Right renal pelvis (tissue), 4 donors: Measurements from ENCODE around the gene BPGM. TPM values are rescaled to one million over a fixed set of nuclear protein-coding genes. Genes with fewer than 3 reads are reported as not detected.

Experiments
- DNase-seq, 4 donors: peaks; one replicate each; pipeline ENCODE4 v3.0.0-alpha.2; 2013; ENCODE audit warnings: low read depth in 4 of 4, low spot score in 3 of 4, missing footprints in 1 of 4
- polyA plus RNA-seq, 4 donors: library from polyadenylated mRNA; unstranded; fragments of 120-200 nt; gene quantifications; one replicate each; pipeline ENCODE4 v1.2.1, GENCODE V29; 2013; ENCODE audit not compliant: insufficient read length in 4 of 4

Gene BPGM
- polyA plus RNA-seq, 4 donors, result 42.9 to 50.2 (median 49.2) TPM

DNA sequence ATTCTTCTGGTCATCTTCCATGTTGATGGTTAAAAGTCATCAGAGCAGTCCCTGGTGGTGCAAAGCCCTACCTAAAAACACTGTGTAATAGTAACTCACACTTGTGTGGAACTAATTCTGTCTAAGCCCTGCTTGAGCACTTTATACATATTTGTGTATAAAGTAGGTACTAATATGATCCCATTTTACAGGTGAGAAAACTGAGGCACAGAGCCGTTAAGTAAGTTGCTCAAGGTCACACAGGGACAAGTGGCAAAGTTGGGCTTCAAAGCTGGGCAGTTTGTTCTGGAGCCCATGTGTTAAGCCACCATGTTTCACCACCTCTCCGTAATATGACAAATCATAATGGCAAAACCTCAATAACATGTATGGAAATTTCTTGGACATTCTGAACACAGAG lies 48.1 kb downstream of the BPGM start:
- DNase-seq, result no peak

- DNase-seq, result no peak
Measured at GRCh38 chr7:134695321-134695860, 48.7 kb downstream of the BPGM start.

DNA sequence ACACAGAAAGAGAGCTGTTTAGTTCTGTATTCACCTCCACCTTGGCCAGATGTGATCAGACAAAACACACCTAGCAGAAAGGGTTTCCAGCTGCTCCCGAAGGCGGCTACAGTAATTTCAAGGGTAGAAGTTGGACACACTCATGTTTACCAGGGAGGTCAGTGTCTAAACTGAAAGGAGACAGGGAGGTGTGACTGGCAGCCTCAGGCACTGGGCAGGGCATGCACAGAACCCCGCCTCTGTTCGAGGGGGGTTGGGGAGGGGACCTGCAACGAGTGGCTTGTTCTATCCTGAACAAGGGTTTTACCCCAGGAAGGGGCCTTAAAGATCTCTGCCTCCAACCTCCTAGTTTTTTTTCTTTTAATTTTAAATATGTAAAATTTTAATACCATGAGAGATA lies 49.6 kb downstream of the BPGM start:
- no peak for DNase-seq

DNA sequence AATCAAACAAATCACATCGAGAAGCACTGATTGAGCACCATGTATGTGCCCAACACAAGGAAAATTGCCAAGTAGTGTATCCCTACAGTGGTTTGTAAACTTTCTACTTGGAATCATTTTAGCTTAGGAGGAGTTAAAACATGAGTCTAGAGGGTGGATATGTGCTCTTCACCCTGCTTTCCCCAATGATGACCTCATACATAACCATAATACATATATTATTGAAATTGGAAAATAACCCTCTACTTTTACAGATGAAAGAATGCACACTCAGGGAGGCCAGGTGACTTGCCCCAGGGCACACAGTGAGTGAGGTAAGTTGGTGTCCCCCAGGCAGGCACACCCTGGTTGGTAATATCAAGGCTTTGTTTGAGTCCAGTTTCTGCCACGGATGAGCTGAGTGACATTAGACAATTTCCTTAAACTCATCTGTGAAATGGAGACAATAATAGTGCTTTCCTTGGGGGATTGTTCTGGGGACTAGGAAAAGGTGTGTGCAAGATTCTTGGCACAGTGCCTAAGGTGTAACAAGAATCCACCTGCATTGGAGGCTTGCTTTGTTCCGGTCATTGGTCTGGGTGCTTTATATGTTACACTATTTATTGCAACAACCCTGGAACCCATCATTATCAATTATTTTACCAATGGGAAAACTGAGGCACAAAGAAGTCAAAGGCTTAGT lies 50.7 kb downstream of the BPGM start:
- DNase-seq, result no peak

- DNase-seq, result no peak
Measured at GRCh38 chr7:134698481-134698880, 51.8 kb downstream of the BPGM start.

DNA sequence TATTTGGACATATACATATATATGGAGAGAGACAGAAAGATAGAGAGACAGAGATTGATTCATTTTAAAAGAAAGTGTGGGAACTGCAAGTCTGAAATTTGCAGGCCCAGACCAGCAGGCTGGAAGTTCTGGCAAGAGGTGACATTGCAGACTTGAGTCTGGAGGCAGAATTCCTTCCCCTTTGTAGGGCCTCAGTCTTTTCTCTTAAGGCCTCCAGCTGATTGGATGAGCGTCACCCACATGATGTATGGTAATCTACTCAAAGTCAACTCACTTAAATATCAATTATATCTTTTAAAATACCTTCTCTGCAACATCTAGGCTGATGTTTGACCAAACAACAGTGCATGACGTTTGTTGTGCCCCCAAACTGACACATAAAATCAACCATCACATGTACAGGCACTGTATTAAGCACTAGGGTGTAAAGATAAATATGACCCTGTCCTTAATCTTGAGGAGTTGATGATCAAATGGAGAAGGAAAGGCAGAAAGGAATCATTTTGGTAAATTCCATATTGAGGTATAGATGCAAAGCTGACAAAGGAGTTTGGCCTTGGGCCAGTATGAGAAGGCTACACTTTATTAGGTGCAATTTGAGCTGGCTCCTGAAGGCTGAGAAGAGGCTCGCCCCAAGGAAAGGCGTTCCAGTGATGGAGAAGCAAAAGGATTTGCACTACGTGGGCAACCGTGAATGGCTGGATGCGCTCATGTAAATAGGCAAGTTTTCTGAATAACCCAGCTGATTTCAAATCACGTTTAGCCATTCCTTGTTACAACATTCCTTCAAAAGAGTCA lies 52.6 kb downstream of the BPGM start:
- no peak for DNase-seq

DNA sequence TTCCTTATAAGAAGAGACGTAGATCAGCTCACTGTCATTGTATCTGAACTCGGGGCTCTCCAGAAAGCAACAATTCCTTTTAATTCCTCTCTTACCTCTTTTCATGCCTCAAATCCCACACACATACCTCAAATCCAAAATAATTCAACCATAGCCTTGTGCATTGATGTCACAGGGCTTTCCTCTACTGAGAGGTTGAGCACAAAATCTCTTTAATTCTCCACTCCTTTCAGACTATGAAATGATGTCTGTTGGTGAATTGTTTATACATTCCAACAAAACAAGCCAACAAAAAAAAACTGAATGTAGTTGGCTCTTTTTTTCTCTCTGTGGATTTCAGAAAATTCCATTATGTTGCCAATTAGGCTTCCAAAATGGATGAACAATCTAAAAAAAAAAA lies 53.2 kb downstream of the BPGM start:
- no peak for DNase-seq

DNA sequence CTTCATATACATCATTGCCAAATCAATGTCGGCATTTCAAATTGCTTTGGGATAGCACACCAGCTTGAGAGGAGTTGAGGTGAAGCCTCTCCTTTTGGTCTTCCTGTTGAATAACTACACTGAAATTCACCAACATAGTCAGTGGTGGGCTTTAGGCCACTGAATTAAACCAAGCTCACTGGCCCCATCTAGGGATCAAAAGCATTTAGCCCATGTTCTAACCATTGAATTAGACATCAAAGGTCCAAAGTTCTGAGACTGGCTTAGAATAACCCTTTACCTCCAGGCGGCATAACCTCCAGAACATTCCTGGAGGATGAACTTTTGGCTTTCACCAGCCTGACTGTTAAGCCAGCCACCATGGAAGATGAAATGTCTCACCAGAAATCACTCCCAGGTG lies 54.6 kb downstream of the BPGM start:
- DNase-seq, result no peak

GRCh38 chr7:134702366-134703240 lies 56.0 kb downstream of the BPGM start:
- no peak for DNase-seq

DNA sequence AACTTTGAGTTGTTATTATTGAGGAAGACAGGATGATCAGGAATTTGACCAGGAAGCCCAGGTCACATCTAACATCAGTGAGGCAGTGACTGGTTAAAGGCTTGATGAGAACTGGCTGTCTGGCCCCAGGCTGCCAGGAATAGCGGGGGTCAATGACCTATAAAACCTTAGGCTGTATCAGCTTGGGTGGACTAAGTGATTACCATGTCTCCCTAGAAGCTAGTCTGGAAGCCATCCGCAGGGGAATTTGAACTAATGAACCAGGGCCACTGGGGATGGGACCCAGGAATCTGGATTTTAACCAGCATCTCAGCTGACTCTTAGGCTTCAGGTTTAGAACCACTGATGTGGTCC lies 56.6 kb downstream of the BPGM start:
- no peak for DNase-seq

GRCh38 chr7:134703782-134704181 lies 57.1 kb downstream of the BPGM start:
- no peak for DNase-seq

DNA sequence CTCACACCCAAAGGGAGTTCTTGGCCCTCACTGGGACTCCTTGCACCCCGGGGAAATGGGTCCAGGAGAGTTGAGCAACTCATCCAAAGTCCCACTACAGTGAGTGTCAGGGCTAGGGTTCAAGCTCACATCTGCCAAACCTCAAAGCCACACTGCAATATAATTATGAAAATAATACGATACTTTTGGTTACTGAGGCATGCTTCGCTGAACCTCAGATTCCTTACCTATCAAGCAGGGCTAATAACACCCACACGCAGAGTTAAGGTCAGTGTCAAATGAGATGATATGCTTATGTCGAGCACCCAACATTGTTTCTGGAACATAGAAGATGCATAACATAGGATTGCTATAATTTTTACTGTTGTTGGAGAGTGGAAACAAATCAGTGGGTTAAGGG lies 58.2 kb downstream of the BPGM start:
- no peak for DNase-seq

GRCh38 chr7:134705716-134706115 lies 59.1 kb downstream of the BPGM start:
- DNase-seq, result no peak

DNA sequence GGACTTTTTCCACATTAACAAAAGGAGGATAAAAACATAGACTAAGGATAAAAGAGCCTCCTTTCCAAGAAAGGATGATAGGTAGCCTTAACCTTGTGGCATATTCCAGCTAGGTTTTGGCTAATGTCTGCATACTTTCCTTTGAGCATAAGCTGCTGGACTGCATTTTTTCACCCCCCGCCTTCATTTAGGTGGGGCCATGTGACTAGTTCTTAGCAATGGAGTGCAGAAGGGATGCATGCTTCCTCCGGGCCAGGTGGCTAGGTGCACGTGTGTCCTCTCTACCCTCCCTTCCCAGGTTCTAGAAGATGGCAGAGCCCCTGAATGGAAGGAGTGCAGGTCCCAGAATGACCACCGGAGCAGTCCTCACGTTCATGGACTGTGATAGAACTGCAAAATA lies 59.8 kb downstream of the BPGM start:
- no peak for DNase-seq

DNA sequence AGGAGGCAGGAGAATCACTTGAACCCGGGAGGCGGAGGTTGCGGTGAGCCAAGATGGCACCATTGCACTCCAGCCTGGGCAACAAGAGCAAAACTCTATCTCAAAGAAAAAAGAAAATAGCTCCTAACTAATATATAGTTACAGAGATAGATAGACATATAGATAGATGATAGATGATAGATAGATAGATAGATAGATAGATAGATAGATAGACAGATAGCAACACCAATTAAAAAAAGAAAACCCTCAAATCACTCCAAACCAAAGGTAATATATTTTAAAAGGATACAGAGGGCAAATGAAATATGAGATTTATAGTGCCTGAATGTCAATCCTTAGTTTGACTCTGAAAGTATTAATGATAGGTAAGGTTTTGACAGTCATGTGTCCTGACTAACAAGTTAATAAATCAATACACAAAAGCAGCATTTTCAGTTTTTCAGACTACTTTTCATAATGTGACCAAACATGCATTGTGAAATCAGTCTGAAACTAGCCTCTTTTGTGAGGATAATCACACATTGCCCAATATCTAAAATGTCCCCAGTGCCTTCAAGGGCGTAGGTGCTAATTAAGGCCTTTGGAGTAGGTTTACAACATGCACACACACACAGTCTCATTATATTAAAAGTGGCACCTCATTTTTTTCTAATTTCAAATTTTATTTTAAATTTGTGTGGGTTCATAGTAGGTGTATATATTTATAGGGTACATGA lies 61.2 kb downstream of the BPGM start:
- DNase-seq, result no peak

- no peak for DNase-seq
Measured at GRCh38 chr7:134708692-134709091, 62.0 kb downstream of the BPGM start.

DNA sequence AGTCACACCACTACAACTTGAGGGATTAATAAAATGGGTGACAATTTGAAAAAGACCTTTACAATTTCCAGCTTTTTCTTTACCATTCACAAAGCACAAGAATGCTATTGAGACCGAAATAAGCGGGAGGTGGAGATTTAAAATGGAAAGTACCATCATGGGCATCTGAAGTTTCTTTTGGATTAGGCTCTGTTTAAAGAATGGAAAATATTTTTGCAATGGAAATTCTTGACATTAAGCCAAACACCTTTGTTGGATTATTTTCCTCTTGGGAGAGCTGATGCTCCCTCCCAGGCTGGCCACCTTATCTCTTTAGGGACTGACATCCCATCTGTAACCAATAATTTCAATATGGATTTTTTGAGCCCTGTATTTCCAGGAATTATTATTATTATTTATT lies 62.5 kb downstream of the BPGM start:
- DNase-seq, result no peak

- no peak for DNase-seq
Measured at GRCh38 chr7:134710511-134710853, 63.8 kb downstream of the BPGM start.

- no peak for DNase-seq
Measured at GRCh38 chr7:134710854-134711624, 64.4 kb downstream of the BPGM start.

GRCh38 chr7:134712196-134712595 lies 65.5 kb downstream of the BPGM start:
- no peak for DNase-seq
